Activated CD4-positive, alpha-beta T cell treated with anti-CD3 and anti-CD28 coated beads, Interleukin-2, amount 50 U/mL, for 24 hours (primary cell): ENCODE measurements around the gene CST4.
"Not testable (repeated sequence)": the region's sequence is repeated elsewhere in the genome, so short reads cannot be mapped to it uniquely, and the experiment has no call there.

Experiments
- DNase-seq, 2 donors: peaks; one replicate each; pipeline ENCODE4 v3.0.0-alpha.2; 2020; ENCODE audit warnings: low read depth in 1 of 2, low spot score in 1 of 2

Gene CST4

GRCh38 chr20:23689399-23689690 is 507 bp upstream of the CST4 start:
- no peak for DNase-seq

GRCh38 chr20:23687986-23688385 is 852 bp downstream of the CST4 start:
- no peak for DNase-seq

GRCh38 chr20:23686046-23686750 is 2.6 kb downstream of the CST4 start:
- DNase-seq: no peak

GRCh38 chr20:23685529-23685896 is 3.3 kb downstream of the CST4 start:
- DNase-seq: not testable (repeated sequence)

GRCh38 chr20:23684261-23684660 is 4.6 kb downstream of the CST4 start:
- DNase-seq: no peak

- no peak for DNase-seq
Observed at GRCh38 chr20:23683807-23684206, 5.0 kb downstream of the CST4 start.

- DNase-seq: no peak
Observed at GRCh38 chr20:23683281-23683680, 5.6 kb downstream of the CST4 start.

GRCh38 chr20:23680146-23680545 is 8.7 kb downstream of the CST4 start:
- DNase-seq: no peak

GRCh38 chr20:23679133-23680092 is 9.4 kb downstream of the CST4 start:
- DNase-seq: no peak

- no peak for DNase-seq
Observed at GRCh38 chr20:23673209-23673608, 15.6 kb downstream of the CST4 start.

GRCh38 chr20:23672158-23672557 is 16.7 kb downstream of the CST4 start:
- DNase-seq: no peak

- no peak for DNase-seq
Observed at GRCh38 chr20:23671479-23671878, 17.4 kb downstream of the CST4 start.

- no peak for DNase-seq
Observed at GRCh38 chr20:23670361-23670760, 18.5 kb downstream of the CST4 start.

- DNase-seq: no peak
Observed at GRCh38 chr20:23669866-23670265, 19.0 kb downstream of the CST4 start.

GRCh38 chr20:23669327-23669726 is 19.5 kb downstream of the CST4 start:
- DNase-seq: no peak

GRCh38 chr20:23668477-23668951 is 20.3 kb downstream of the CST4 start:
- peak in 1 of 2 donors; percentile 30 for DNase-seq

- DNase-seq: no peak
Observed at GRCh38 chr20:23667666-23668065, 21.2 kb downstream of the CST4 start.

GRCh38 chr20:23666698-23667097 is 22.1 kb downstream of the CST4 start:
- DNase-seq: no peak

GRCh38 chr20:23666189-23666588 is 22.6 kb downstream of the CST4 start:
- DNase-seq: no peak

GRCh38 chr20:23664954-23665353 is 23.9 kb downstream of the CST4 start:
- DNase-seq: no peak

GRCh38 chr20:23664046-23664445 is 24.8 kb downstream of the CST4 start:
- DNase-seq: not testable (repeated sequence)

- no peak for DNase-seq
Observed at GRCh38 chr20:23663180-23663579, 25.7 kb downstream of the CST4 start.
